ENCODE results near the gene TBL1X.
A peak's percentile ranks its signal among the peaks of the same experiment; 100 is the strongest.

Gene TBL1X

GRCh38 chrX:9557091-9557490 lies 92.2 kb downstream of the TBL1X start:
- in situ Hi-C loops (cut with HindIII; ENCODE audit: low sequenced_read_pairs), result no loop called here
- no peak for DNase-seq (ENCODE audit: low read depth, low spot score)
- TF ChIP-seq CTCF (IDR thresholded peaks at IDR 0.05; ENCODE audit: low read depth, low read length), result no peak
- H3K4me3 ChIP-seq (ENCODE audit: low read depth, low read length), result no peak overlapping the region

GRCh38 chrX:9557521-9557920 lies 92.7 kb downstream of the TBL1X start:
- in situ Hi-C loops (cut with HindIII; ENCODE audit: low sequenced_read_pairs), result no loop called here
- no peak overlapping the region for H3K4me3 ChIP-seq (ENCODE audit: low read depth, low read length)
- DNase-seq (ENCODE audit: low read depth, low spot score), result no peak
- TF ChIP-seq CTCF (IDR thresholded peaks at IDR 0.05; ENCODE audit: low read depth, low read length), result no peak

- in situ Hi-C loops (cut with HindIII; ENCODE audit: low sequenced_read_pairs), result no loop called here
- no peak for TF ChIP-seq CTCF (IDR thresholded peaks at IDR 0.05; ENCODE audit: low read depth, low read length)
- H3K4me3 ChIP-seq (ENCODE audit: low read depth, low read length), result no peak overlapping the region
- no peak for DNase-seq (ENCODE audit: low read depth, low spot score)
Observed at GRCh38 chrX:9558615-9559014, 93.8 kb downstream of the TBL1X start.

- DNase-seq (ENCODE audit: low read depth, low spot score), result no peak
- in situ Hi-C loops (cut with HindIII; ENCODE audit: low sequenced_read_pairs), result no loop called here
- TF ChIP-seq CTCF (IDR thresholded peaks at IDR 0.05; ENCODE audit: low read depth, low read length), result no peak
- H3K4me3 ChIP-seq (ENCODE audit: low read depth, low read length), result no peak overlapping the region
Observed at GRCh38 chrX:9560219-9560618, 95.4 kb downstream of the TBL1X start.

- DNase-seq (ENCODE audit: low read depth, low spot score), result no peak
- in situ Hi-C loops (cut with HindIII; ENCODE audit: low sequenced_read_pairs), result no loop called here
- no peak overlapping the region for H3K4me3 ChIP-seq (ENCODE audit: low read depth, low read length)
- TF ChIP-seq CTCF (IDR thresholded peaks at IDR 0.05; ENCODE audit: low read depth, low read length), result no peak
Observed at GRCh38 chrX:9561199-9561598, 96.3 kb downstream of the TBL1X start.

- H3K4me3 ChIP-seq (ENCODE audit: low read depth, low read length), result no peak overlapping the region
- no peak for TF ChIP-seq CTCF (IDR thresholded peaks at IDR 0.05; ENCODE audit: low read depth, low read length)
- in situ Hi-C loops (cut with HindIII; ENCODE audit: low sequenced_read_pairs), result no loop called here
- peak; percentile 91 for DNase-seq (ENCODE audit: low read depth, low spot score)
Observed at GRCh38 chrX:9562851-9563250, 98.0 kb downstream of the TBL1X start.

- DNase-seq (ENCODE audit: low read depth, low spot score), result peak; percentile 90
- TF ChIP-seq CTCF (IDR thresholded peaks at IDR 0.05; ENCODE audit: low read depth, low read length), result no peak
- H3K4me3 ChIP-seq (ENCODE audit: low read depth, low read length), result no peak overlapping the region
- in situ Hi-C loops (cut with HindIII; ENCODE audit: low sequenced_read_pairs), result no loop called here
Observed at GRCh38 chrX:9566150-9566621, 101.3 kb downstream of the TBL1X start.

Data from astrocyte of the spinal cord (primary cell).